ENCODE data around the gene BCL6. TPM values are rescaled to one million over a fixed set of nuclear protein-coding genes. Genes with fewer than 3 reads are reported as not detected.

Gene BCL6
- polyA plus RNA-seq, 3 donors: 33.2 to 349 (median 34.9) TPM

GRCh38 chr3:187706971-187707370 lies 38.3 kb downstream of the BCL6 start:
- H3K9ac ChIP-seq (ENCODE audit: insufficient read depth, low read length, poor library complexity, severe bottlenecking): no peak overlapping the region
- H3K36me3 ChIP-seq (replicated peaks in 1 of 2; ENCODE audit: control insufficient read depth in 1 of 2, insufficient read depth in 2 of 2, low read length in 2 of 2): no peaks in the 10 kb centered on the region
- Mint-ChIP-seq H3K9me3 (no peaks in the 10 kb centered on the region), H3K27ac (no peak overlapping the region), H3K27me3 (ENCODE audit: low read depth in 3 of 3) (peaks cover 0 to 1% (median 0%) of the 10 kb centered on the region in 3 donors), H3K36me3 (no peaks in the 10 kb centered on the region), H3K4me1 (peaks cover 8% of the 10 kb centered on the region), H3K4me3 (no peak overlapping the region)
- WGBS (ENCODE audit: insufficient coverage): 11% methylated on average over 2 of the region's 2 CpGs
- no peaks in the 10 kb centered on the region for H4K20me1 ChIP-seq (ENCODE audit: insufficient read depth, low read length)
- TF ChIP-seq CTCF (IDR thresholded peaks at IDR 0.05): no peak
- no peak overlapping the region for H3K27ac ChIP-seq (ENCODE audit: low read depth in 1 of 2, low read length in 2 of 2)
- peaks cover 0 to 5% of the 10 kb centered on the region in 2 donors for H3K4me1 ChIP-seq (ENCODE audit: control insufficient read depth in 1 of 2, insufficient read depth in 2 of 2, low read length in 2 of 2)
- H3K27me3 ChIP-seq (ENCODE audit: control insufficient read depth in 2 of 2, insufficient read depth in 2 of 2, low read length in 2 of 2): no peaks in the 10 kb centered on the region
- no peak overlapping the region for H2AFZ ChIP-seq (ENCODE audit: insufficient read depth, low read depth, low read length, poor library complexity, severe bottlenecking)
- no peak overlapping the region for H3K4me2 ChIP-seq (replicated peaks; ENCODE audit: extremely low read depth, low read length, poor library complexity, severe bottlenecking)
- H3K4me3 ChIP-seq (replicated peaks in 1 of 3; ENCODE audit: low read depth in 2 of 3, low read length in 3 of 3): no peak overlapping the region
- H3K9me3 ChIP-seq (replicated peaks in 1 of 2; ENCODE audit: control insufficient read depth in 1 of 2, insufficient read depth in 1 of 2, low read length in 2 of 2): no peaks in the 10 kb centered on the region
- H3K79me2 ChIP-seq (ENCODE audit: insufficient read depth, low read length): no peaks in the 10 kb centered on the region
- intact Hi-C loops (cut with micrococcal nuclease): no loop called here
- DNase-seq: peak; percentile 35 to 38 (median 38)

- Histone ChIP-seq H2AFZ (ENCODE audit: insufficient read depth, low read depth, low read length, poor library complexity, severe bottlenecking) (no peak overlapping the region), H3K4me3 (replicated peaks in 1 of 3; ENCODE audit: low read depth in 2 of 3, low read length in 3 of 3) (no peak overlapping the region), H3K4me1 (ENCODE audit: control insufficient read depth in 1 of 2, insufficient read depth in 2 of 2, low read length in 2 of 2) (peaks cover 0 to 5% of the 10 kb centered on the region in 2 donors), H3K79me2 (ENCODE audit: insufficient read depth, low read length) (no peaks in the 10 kb centered on the region), H3K27ac (ENCODE audit: low read depth in 1 of 2, low read length in 2 of 2) (no peak overlapping the region), H4K20me1 (ENCODE audit: insufficient read depth, low read length) (no peaks in the 10 kb centered on the region), H3K9ac (ENCODE audit: insufficient read depth, low read length, poor library complexity, severe bottlenecking) (no peak overlapping the region), H3K36me3 (replicated peaks in 1 of 2; ENCODE audit: control insufficient read depth in 1 of 2, insufficient read depth in 2 of 2, low read length in 2 of 2) (no peaks in the 10 kb centered on the region), H3K27me3 (ENCODE audit: control insufficient read depth in 2 of 2, insufficient read depth in 2 of 2, low read length in 2 of 2) (no peaks in the 10 kb centered on the region), H3K9me3 (replicated peaks in 1 of 2; ENCODE audit: control insufficient read depth in 1 of 2, insufficient read depth in 1 of 2, low read length in 2 of 2) (no peaks in the 10 kb centered on the region), H3K4me2 (replicated peaks; ENCODE audit: extremely low read depth, low read length, poor library complexity, severe bottlenecking) (no peak overlapping the region)
- intact Hi-C loops (cut with micrococcal nuclease): no loop called here
- H3K4me3 Mint-ChIP-seq: no peak overlapping the region
- no peak overlapping the region for H3K27ac Mint-ChIP-seq
- H3K27me3 Mint-ChIP-seq (ENCODE audit: low read depth in 3 of 3): peaks cover 0 to 1% (median 0%) of the 10 kb centered on the region in 3 donors
- H3K36me3 Mint-ChIP-seq: no peaks in the 10 kb centered on the region
- H3K9me3 Mint-ChIP-seq: no peaks in the 10 kb centered on the region
- peaks cover 8% of the 10 kb centered on the region for H3K4me1 Mint-ChIP-seq
- no peak for TF ChIP-seq CTCF (IDR thresholded peaks at IDR 0.05)
- DNase-seq: no peak
These were observed 40.1 kb downstream of the BCL6 start for GRCh38 chr3:187705164-187705563.

Data from CD14-positive monocyte (primary cell).